ENCODE measurements around the gene GDPD5. TPM values are rescaled to one million over a fixed set of nuclear protein-coding genes. Genes with fewer than 3 reads are reported as not detected.

The GDPD5 gene
- polyA plus RNA-seq, 3 donors: 4.9 to 39.0 (median 7.6) TPM

DNA sequence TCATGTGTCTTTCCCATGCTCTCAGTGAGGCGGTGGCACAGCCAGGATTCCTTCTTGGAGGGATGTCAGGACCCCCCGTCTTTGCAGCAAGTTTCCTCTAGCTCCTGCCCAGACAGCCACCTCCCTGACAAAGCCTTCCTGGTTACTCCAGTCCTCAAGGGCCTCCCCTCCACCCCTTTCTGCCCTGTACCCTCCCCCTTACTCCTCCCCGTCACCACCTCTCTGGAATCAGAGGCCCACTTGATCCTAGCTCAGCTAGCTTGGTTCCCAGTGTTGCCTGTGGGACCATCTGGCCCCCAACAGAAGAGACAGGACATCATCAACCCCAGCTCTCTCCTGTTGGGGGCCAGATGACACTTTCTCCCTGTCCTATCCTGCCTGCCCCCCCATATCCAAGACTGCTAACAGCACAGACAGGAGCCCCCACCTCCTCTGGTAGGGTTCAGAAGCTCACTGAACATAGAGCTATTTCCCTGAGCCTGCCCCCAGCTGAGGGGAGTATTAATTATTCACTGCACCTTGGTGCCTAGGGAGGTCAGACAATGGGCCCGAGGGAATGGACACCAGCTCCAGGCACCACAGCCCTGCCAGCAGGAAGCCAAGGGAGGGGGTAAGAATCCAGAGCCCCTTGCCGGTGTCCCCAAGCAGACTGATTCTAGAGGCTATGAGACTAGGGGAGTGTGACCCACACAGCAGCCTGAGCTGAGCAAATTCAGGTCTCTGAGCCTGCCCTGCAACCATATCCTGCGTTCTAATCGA lies 3.3 kb downstream of the GDPD5 start:
- TF ChIP-seq, protein P1, sequence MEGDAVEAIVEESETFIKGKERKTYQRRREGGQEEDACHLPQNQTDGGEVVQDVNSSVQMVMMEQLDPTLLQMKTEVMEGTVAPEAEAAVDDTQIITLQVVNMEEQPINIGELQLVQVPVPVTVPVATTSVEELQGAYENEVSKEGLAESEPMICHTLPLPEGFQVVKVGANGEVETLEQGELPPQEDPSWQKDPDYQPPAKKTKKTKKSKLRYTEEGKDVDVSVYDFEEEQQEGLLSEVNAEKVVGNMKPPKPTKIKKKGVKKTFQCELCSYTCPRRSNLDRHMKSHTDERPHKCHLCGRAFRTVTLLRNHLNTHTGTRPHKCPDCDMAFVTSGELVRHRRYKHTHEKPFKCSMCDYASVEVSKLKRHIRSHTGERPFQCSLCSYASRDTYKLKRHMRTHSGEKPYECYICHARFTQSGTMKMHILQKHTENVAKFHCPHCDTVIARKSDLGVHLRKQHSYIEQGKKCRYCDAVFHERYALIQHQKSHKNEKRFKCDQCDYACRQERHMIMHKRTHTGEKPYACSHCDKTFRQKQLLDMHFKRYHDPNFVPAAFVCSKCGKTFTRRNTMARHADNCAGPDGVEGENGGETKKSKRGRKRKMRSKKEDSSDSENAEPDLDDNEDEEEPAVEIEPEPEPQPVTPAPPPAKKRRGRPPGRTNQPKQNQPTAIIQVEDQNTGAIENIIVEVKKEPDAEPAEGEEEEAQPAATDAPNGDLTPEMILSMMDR (IDR thresholded peaks at IDR 0.05): no peak
- intact Hi-C loops (cut with micrococcal nuclease): no loop called here
- no peak for DNase-seq
- H3K4me3 ChIP-seq (replicated peaks in 1 of 3; ENCODE audit: low read depth in 2 of 3, low read length in 3 of 3): no peak overlapping the region
- H2AFZ ChIP-seq (ENCODE audit: insufficient read depth, low read depth, low read length, poor library complexity, severe bottlenecking): no peak overlapping the region
- H3K9me3 ChIP-seq (replicated peaks in 1 of 2; ENCODE audit: control insufficient read depth in 1 of 2, insufficient read depth in 1 of 2, low read length in 2 of 2): no peaks in the 10 kb centered on the region
- peaks cover 27% of the 10 kb centered on the region for H4K20me1 ChIP-seq (ENCODE audit: insufficient read depth, low read length)
- peaks cover 0 to 12% of the 10 kb centered on the region in 2 donors for H3K27me3 ChIP-seq (ENCODE audit: control insufficient read depth in 2 of 2, insufficient read depth in 2 of 2, low read length in 2 of 2)
- peaks cover 0 to 5% of the 10 kb centered on the region in 2 donors for H3K36me3 Mint-ChIP-seq
- WGBS (ENCODE audit: insufficient coverage): 94% methylated on average over 6 of the region's 7 CpGs
- H3K9ac ChIP-seq (ENCODE audit: insufficient read depth, low read length, poor library complexity, severe bottlenecking): no peak overlapping the region
- peaks cover 8% of the 10 kb centered on the region for H3K79me2 ChIP-seq (ENCODE audit: insufficient read depth, low read length)
- H3K4me1 ChIP-seq (ENCODE audit: control insufficient read depth in 1 of 2, insufficient read depth in 2 of 2, low read length in 2 of 2): peaks cover 24 to 31% of the 10 kb centered on the region in 2 donors
- H3K27ac Mint-ChIP-seq: peak overlapping the region in 1 of 7 donors; percentile 69
- no peak overlapping the region for H3K4me3 Mint-ChIP-seq
- H3K27ac ChIP-seq (ENCODE audit: low read depth in 1 of 2, low read length in 2 of 2): no peak overlapping the region
- peaks cover 37% of the 10 kb centered on the region for H3K4me1 Mint-ChIP-seq
- H3K27me3 Mint-ChIP-seq (ENCODE audit: low read depth in 3 of 3): peaks cover 15 to 27% (median 24%) of the 10 kb centered on the region in 3 donors
- no peaks in the 10 kb centered on the region for H3K36me3 ChIP-seq (replicated peaks in 1 of 2; ENCODE audit: control insufficient read depth in 1 of 2, insufficient read depth in 2 of 2, low read length in 2 of 2)
- H3K9me3 Mint-ChIP-seq: peaks cover 0 to 5% (median 0%) of the 10 kb centered on the region in 7 donors
- H3K4me2 ChIP-seq (replicated peaks; ENCODE audit: extremely low read depth, low read length, poor library complexity, severe bottlenecking): no peak overlapping the region

DNA sequence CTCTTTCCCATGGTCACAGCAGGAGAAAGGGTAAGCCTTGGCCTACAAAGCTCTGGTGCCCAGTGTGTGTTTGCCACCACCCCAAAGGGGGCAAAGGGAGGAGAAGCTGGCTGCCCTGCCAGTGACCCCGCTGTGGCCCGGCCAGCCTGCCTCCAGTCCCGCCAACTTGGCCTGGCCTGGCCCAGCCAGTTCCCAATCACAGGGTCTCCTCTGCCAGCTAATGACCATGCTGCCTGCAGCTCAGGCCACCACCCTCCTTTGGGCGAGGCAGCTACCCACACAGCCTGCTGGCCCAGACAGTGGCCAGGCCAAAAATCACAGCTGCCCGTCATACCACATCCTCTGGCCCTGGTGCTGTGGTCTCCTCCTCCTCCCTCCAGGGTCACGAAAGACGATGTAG lies 5.1 kb downstream of the GDPD5 start:
- H3K9me3 ChIP-seq (replicated peaks in 1 of 2; ENCODE audit: control insufficient read depth in 1 of 2, insufficient read depth in 1 of 2, low read length in 2 of 2): peaks cover 0 to 5% of the 10 kb centered on the region in 2 donors

More for the DNA sequence above, 5.1 kb downstream of the GDPD5 start:
- Histone ChIP-seq H3K36me3 (replicated peaks in 1 of 2; ENCODE audit: control insufficient read depth in 1 of 2, insufficient read depth in 2 of 2, low read length in 2 of 2) (no peaks in the 10 kb centered on the region), H3K4me2 (replicated peaks; ENCODE audit: extremely low read depth, low read length, poor library complexity, severe bottlenecking) (no peak overlapping the region), H3K27ac (ENCODE audit: low read depth in 1 of 2, low read length in 2 of 2) (no peak overlapping the region), H4K20me1 (ENCODE audit: insufficient read depth, low read length) (peaks cover 27% of the 10 kb centered on the region), H2AFZ (ENCODE audit: insufficient read depth, low read depth, low read length, poor library complexity, severe bottlenecking) (no peak overlapping the region), H3K4me3 (replicated peaks in 1 of 3; ENCODE audit: low read depth in 2 of 3, low read length in 3 of 3) (no peak overlapping the region), H3K9ac (ENCODE audit: insufficient read depth, low read length, poor library complexity, severe bottlenecking) (no peak overlapping the region), H3K79me2 (ENCODE audit: insufficient read depth, low read length) (peaks cover 8% of the 10 kb centered on the region), H3K4me1 (ENCODE audit: control insufficient read depth in 1 of 2, insufficient read depth in 2 of 2, low read length in 2 of 2) (peaks cover 27 to 30% of the 10 kb centered on the region in 2 donors), H3K27me3 (ENCODE audit: control insufficient read depth in 2 of 2, insufficient read depth in 2 of 2, low read length in 2 of 2) (peaks cover 0 to 12% of the 10 kb centered on the region in 2 donors)
- Mint-ChIP-seq H3K36me3 (peaks cover 4 to 5% of the 10 kb centered on the region in 2 donors), H3K27ac (no peak overlapping the region), H3K9me3 (peaks cover 0 to 8% (median 3%) of the 10 kb centered on the region in 7 donors), H3K4me1 (peaks cover 34% of the 10 kb centered on the region), H3K27me3 (ENCODE audit: low read depth in 3 of 3) (peaks cover 13 to 22% (median 13%) of the 10 kb centered on the region in 3 donors), H3K4me3 (no peak overlapping the region)
- DNase-seq: no peak
- 84% methylated on average over 7 of the region's 7 CpGs for WGBS (ENCODE audit: insufficient coverage)
- TF ChIP-seq, protein P1 (IDR thresholded peaks at IDR 0.05): no peak
- intact Hi-C loops (cut with micrococcal nuclease): no loop called here
